HepG2 (cell line): ENCODE results near the gene MYO15A. TPM values are rescaled to one million over a fixed set of nuclear protein-coding genes. Genes with fewer than 3 reads are reported as not detected.

Experiments used
- DNMT1 ChIP-seq: sonication (generic); formaldehyde crosslinking; IDR thresholded peaks from 2 replicates; pipeline ENCODE4 v1.5.1; 2020; ENCODE audit warnings: mild to moderate bottlenecking, missing genetic modification reagents
- JARID2 ChIP-seq: sonication (generic); formaldehyde crosslinking; IDR thresholded peaks from 2 replicates; pipeline ENCODE4 v1.8.1; 2023; ENCODE audit warnings: missing genetic modification reagents, inconsistent platforms; ENCODE audit not compliant: insufficient replicate concordance
- NAIF1 ChIP-seq: sonication (generic); formaldehyde crosslinking; IDR thresholded peaks from 2 replicates; pipeline ENCODE4 v1.5.0; 2020; ENCODE audit warnings: mild to moderate bottlenecking, missing genetic modification reagents, borderline replicate concordance
- SALL2 ChIP-seq: sonication (generic); formaldehyde crosslinking; IDR thresholded peaks from 2 replicates; pipeline ENCODE4 v1.8.1; 2023; ENCODE audit warnings: mild to moderate bottlenecking, missing genetic modification reagents, inconsistent platforms
- YEATS2 ChIP-seq: sonication (generic); formaldehyde crosslinking; IDR thresholded peaks from 2 replicates; pipeline ENCODE4 v1.4.0; 2020; ENCODE audit warnings: missing genetic modification reagents, borderline replicate concordance
- ZBTB3 ChIP-seq: sonication (generic); formaldehyde crosslinking; IDR thresholded peaks from 2 replicates; pipeline ENCODE4 v1.4.0; 2020; ENCODE audit warnings: low read depth, mild to moderate bottlenecking, moderate library complexity, missing genetic modification reagents, borderline replicate concordance
- ZFY ChIP-seq: sonication (generic); formaldehyde crosslinking; IDR thresholded peaks from 2 replicates; pipeline ENCODE4 v1.4.0; 2020; ENCODE audit warnings: missing genetic modification reagents
- ZNF292 ChIP-seq: sonication (generic); formaldehyde crosslinking; IDR thresholded peaks from 2 replicates; pipeline ENCODE4 v1.8.1; 2022; ENCODE audit warnings: mild to moderate bottlenecking, low read depth, missing genetic modification reagents, borderline replicate concordance
- ZNF558 ChIP-seq: sonication (generic); formaldehyde crosslinking; IDR thresholded peaks from 2 replicates; pipeline ENCODE4 v1.9.0; 2022; ENCODE audit warnings: mild to moderate bottlenecking, missing genetic modification reagents, borderline replicate concordance
- ZNF703 ChIP-seq: sonication (generic); formaldehyde crosslinking; IDR thresholded peaks from 2 replicates; pipeline ENCODE4 v1.5.1; 2020; ENCODE audit warnings: missing genetic modification reagents, mild to moderate bottlenecking, moderate library complexity, borderline replicate concordance
- polyA plus RNA-seq, 8 experiments: library from polyadenylated mRNA; depleted of rRNA in 3 of 8; stranded (reverse) in 7 of 8; unstranded in 1 of 8; fragments of >200 nt; fragmentation: Illumina TruSeq in 4 of 8; extraction: Trizol in 4 of 8; gene quantifications; 2 replicates each; pipeline versions ENCODE4 v1.2.1 to v1.2.3, GENCODE V29; 2011 to 2016; ENCODE audit warnings: low read depth in 4 of 8, missing spikeins in 1 of 8, mixed read lengths in 1 of 8; ENCODE audit not compliant: insufficient read depth in 1 of 8
- total RNA-seq, 5 experiments: library from RNA; depleted of rRNA; stranded (reverse); fragments of >200 nt; fragmentation: Illumina TruSeq; extraction: Trizol; gene quantifications; 2 replicates each; pipeline ENCODE4 v1.2.3, GENCODE V29; 2016; ENCODE audit warnings: low read depth in 1 of 5
- TF ChIP-seq, protein P1 (sequence below): sonication (generic); formaldehyde crosslinking; IDR thresholded peaks from 2 replicates; pipeline ENCODE4 v1.4.0; 2020; ENCODE audit warnings: low read depth, mild to moderate bottlenecking, missing genetic modification reagents
- TF ChIP-seq, protein P2 (sequence below): IDR thresholded peaks from 2 replicates; pipeline ENCODE4 v1.6.1; 2018; ENCODE audit warnings: missing genetic modification reagents
- TF ChIP-seq, protein P3 (sequence below): sonication (generic); formaldehyde crosslinking; IDR thresholded peaks from 2 replicates; pipeline ENCODE4 v1.8.1; 2023; ENCODE audit warnings: mild to moderate bottlenecking, moderate library complexity, missing genetic modification reagents
- TF ChIP-seq, protein P4 (sequence below): sonication (generic); formaldehyde crosslinking; IDR thresholded peaks from 2 replicates; pipeline ENCODE4 v1.4.0; 2020; ENCODE audit warnings: mild to moderate bottlenecking, missing genetic modification reagents
- TF ChIP-seq, protein P5 (sequence below): sonication (generic); formaldehyde crosslinking; IDR thresholded peaks from 2 replicates; pipeline ENCODE4 v1.4.0; 2020; ENCODE audit warnings: missing genetic modification reagents
- TF ChIP-seq, protein P6 (sequence below): sonication (generic); formaldehyde crosslinking; IDR thresholded peaks from 2 replicates; pipeline ENCODE4 v1.8.1; 2023; ENCODE audit warnings: missing genetic modification reagents, inconsistent platforms, borderline replicate concordance

The MYO15A gene
- total and polyA plus RNA-seq, 2 of the 13 experiments (the other 11 are each of a cell fraction or from before 2014, with no cell fraction given) = 0.07 to 0.20 TPM

DNA sequence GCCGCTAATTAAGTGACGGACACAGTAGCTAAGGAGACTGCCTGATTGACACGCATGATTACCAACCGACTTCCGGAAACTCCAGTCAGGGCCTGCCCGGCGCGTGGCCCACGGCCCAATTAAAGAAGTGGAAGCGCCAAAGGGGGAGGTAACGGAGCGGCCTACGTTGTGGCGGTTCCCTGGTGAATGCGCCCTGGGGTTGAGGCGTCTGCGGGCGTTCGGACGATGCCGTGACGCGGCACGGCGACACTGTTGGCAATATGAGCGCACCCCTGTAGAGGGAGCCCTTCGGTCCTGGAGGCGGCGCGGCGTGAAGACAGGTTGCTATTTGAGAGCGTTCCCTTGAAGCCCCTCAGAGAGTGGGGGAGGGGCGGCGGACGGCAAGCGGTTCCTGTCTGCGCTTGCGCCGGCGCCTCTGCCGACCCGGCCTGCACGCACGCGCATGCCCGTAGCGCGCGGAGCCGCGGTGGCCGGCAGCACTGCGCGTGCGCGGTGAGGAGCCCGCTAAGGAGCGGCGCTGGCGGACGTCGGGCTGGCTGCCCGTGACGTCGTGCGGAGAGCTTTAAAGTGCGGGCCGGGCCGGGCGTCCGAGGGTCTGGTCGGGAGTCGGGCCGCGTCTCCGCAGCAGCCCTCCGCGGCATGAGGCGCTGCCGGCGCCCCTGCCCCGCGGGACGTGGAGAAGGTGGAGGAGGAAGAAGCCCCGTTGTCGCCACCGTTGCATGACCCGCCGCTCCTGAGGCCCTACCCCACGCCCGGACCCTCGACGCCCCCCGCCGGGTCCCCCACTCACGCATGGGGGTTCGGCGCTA lies 75.0 kb downstream of the MYO15A start, which contains the start of gene ALKBH5 (continued):
- TF ChIP-seq DNMT1 (CRISPR knock-in tag) (peak; percentile 12; the same call in 1 of the 2 replicates), YEATS2 (CRISPR knock-in tag) (peak; percentile 55; the same call in 1 of the 2 replicates), ZNF558 (CRISPR knock-in tag) (peak; percentile 53; the same call in 1 of the 2 replicates), NAIF1 (CRISPR knock-in tag) (peak; percentile 70; the same call in 1 of the 2 replicates), ZBTB3 (CRISPR knock-in tag) (0 out of 2 replicates have a peak, but pooled peaks have one; percentile 20), ZFY (peak; percentile 81), SALL2 (CRISPR knock-in tag) (peak; percentile 67; the same call in 1 of the 2 replicates), JARID2 (CRISPR knock-in tag) (no peak), ZNF703 (CRISPR knock-in tag) (no peak), ZNF292 (no peak)
- TF ChIP-seq, protein P1, sequence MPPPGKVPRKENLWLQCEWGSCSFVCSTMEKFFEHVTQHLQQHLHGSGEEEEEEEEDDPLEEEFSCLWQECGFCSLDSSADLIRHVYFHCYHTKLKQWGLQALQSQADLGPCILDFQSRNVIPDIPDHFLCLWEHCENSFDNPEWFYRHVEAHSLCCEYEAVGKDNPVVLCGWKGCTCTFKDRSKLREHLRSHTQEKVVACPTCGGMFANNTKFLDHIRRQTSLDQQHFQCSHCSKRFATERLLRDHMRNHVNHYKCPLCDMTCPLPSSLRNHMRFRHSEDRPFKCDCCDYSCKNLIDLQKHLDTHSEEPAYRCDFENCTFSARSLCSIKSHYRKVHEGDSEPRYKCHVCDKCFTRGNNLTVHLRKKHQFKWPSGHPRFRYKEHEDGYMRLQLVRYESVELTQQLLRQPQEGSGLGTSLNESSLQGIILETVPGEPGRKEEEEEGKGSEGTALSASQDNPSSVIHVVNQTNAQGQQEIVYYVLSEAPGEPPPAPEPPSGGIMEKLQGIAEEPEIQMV (CRISPR knock-in tag) = peak; percentile 92
- TF ChIP-seq, protein P2, sequence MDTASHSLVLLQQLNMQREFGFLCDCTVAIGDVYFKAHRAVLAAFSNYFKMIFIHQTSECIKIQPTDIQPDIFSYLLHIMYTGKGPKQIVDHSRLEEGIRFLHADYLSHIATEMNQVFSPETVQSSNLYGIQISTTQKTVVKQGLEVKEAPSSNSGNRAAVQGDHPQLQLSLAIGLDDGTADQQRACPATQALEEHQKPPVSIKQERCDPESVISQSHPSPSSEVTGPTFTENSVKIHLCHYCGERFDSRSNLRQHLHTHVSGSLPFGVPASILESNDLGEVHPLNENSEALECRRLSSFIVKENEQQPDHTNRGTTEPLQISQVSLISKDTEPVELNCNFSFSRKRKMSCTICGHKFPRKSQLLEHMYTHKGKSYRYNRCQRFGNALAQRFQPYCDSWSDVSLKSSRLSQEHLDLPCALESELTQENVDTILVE (CRISPR knock-in tag) = 0 out of 2 replicates have a peak, but pooled peaks have one; percentile 4
- TF ChIP-seq, protein P3, sequence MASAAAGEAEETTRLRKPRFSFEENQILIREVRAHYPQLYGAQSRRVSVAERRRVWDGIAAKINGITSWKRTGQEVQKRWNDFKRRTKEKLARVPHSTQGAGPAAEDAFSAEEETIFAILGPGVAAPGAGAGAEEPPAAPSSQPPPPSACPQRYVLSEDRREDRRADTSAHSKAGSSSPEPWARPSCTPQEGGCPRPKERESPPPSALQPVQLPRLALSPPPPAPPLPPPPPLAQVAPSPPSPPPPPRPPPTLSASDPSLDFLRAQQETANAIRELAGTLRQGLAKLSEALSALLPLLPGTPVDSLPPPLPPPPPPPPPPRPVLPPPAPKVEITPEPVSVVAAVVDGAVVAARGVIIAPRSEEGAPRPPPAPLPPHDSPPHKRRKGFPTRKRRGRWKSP = peak; percentile 92
- TF ChIP-seq, protein P4, sequence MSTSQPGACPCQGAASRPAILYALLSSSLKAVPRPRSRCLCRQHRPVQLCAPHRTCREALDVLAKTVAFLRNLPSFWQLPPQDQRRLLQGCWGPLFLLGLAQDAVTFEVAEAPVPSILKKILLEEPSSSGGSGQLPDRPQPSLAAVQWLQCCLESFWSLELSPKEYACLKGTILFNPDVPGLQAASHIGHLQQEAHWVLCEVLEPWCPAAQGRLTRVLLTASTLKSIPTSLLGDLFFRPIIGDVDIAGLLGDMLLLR (CRISPR knock-in tag) = no peak
- TF ChIP-seq, protein P5, sequence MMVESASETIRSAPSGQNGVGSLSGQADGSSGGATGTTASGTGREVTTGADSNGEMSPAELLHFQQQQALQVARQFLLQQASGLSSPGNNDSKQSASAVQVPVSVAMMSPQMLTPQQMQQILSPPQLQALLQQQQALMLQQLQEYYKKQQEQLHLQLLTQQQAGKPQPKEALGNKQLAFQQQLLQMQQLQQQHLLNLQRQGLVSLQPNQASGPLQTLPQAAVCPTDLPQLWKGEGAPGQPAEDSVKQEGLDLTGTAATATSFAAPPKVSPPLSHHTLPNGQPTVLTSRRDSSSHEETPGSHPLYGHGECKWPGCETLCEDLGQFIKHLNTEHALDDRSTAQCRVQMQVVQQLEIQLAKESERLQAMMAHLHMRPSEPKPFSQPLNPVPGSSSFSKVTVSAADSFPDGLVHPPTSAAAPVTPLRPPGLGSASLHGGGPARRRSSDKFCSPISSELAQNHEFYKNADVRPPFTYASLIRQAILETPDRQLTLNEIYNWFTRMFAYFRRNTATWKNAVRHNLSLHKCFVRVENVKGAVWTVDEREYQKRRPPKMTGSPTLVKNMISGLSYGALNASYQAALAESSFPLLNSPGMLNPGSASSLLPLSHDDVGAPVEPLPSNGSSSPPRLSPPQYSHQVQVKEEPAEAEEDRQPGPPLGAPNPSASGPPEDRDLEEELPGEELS (CRISPR knock-in tag) = 0 out of 2 replicates have a peak, but pooled peaks have one; percentile 25
- TF ChIP-seq, protein P6, sequence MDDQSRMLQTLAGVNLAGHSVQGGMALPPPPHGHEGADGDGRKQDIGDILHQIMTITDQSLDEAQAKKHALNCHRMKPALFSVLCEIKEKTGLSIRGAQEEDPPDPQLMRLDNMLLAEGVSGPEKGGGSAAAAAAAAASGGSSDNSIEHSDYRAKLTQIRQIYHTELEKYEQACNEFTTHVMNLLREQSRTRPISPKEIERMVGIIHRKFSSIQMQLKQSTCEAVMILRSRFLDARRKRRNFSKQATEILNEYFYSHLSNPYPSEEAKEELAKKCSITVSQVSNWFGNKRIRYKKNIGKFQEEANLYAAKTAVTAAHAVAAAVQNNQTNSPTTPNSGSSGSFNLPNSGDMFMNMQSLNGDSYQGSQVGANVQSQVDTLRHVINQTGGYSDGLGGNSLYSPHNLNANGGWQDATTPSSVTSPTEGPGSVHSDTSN (CRISPR knock-in tag) = peak; percentile 88; the same call in 1 of the 2 replicates
